HCT116 (cell line): ENCODE measurements around the gene CALHM2.

ENCODE experiments used
- CTCF ChIP-seq, 3 experiments: fragments of 200-600 bp in 1 of 3; sonication (generic) in 1 of 3; IDR thresholded peaks in 2 of 3; conservative IDR thresholded peaks in 1 of 3; 2 replicates each; pipeline ENCODE4 v1.5.1; 2012 to 2017; ENCODE audit warnings: low read depth in 2 of 3, low read length in 2 of 3, antibody characterized with exemption in 1 of 3, borderline replicate concordance in 1 of 3, control low read depth in 1 of 3, mild to moderate bottlenecking in 1 of 3, mixed read lengths in 1 of 3, mixed run types in 1 of 3, moderate library complexity in 1 of 3; ENCODE audit not compliant: insufficient read depth in 1 of 3
- POLR2A ChIP-seq: IDR thresholded peaks from 2 replicates; pipeline ENCODE4 v1.7.0; 2011; ENCODE audit warnings: borderline replicate concordance; ENCODE audit not compliant: insufficient read depth, insufficient read length; ENCODE audit errors: extremely low read depth

- TF ChIP-seq POLR2A (no peak), CTCF (IDR thresholded peaks at IDR 0.05 in 2 of 3, conservative IDR thresholded peaks at IDR 0.05 in 1 of 3; ENCODE audit: borderline replicate concordance in 1 of 3, insufficient read depth in 1 of 3, low read depth in 2 of 3, low read length in 2 of 3) (no peak)
Measured at GRCh38 chr10:103451091-103451813, 918 bp downstream of the CALHM2 start.
